Nephron (organoid): Measurements from ENCODE around the gene FCN2.
A peak's percentile ranks its signal among the peaks of the same experiment; 100 is the strongest.

Source experiments
- H3K27ac Mint-ChIP-seq, 3 experiments: 2 replicates each; pipeline ENCODE4 v1.8.0; 2020; ENCODE audit warnings: mixed read lengths in 3 of 3, mild to moderate bottlenecking in 2 of 3, moderate library complexity in 1 of 3
- H3K27me3 Mint-ChIP-seq: 2 replicates; pipeline ENCODE4 v1.8.0; 2021; ENCODE audit warnings: low read depth, mild to moderate bottlenecking, moderate library complexity, mixed read lengths
- H3K36me3 Mint-ChIP-seq: 2 replicates; pipeline ENCODE4 v1.8.0; 2020; ENCODE audit warnings: low read depth, mixed read lengths
- H3K4me1 Mint-ChIP-seq: 2 replicates; pipeline ENCODE4 v1.8.0; 2020; ENCODE audit warnings: mixed read lengths
- H3K4me3 Mint-ChIP-seq, 3 experiments: 2 replicates each; pipeline ENCODE4 v1.8.0; 2020; ENCODE audit warnings: mild to moderate bottlenecking in 3 of 3, mixed read lengths in 3 of 3, moderate library complexity in 2 of 3
- H3K9me3 Mint-ChIP-seq: 2 replicates; pipeline ENCODE4 v1.8.0; 2020; ENCODE audit warnings: mixed read lengths
- TF ChIP-seq, protein P1 (sequence below), 3 experiments: fragments of 200-600 bp; sonication (generic); IDR thresholded peaks; one replicate each; pipeline ENCODE4 v1.5.0; 2021; ENCODE audit warnings: antibody characterized with exemption in 3 of 3; ENCODE audit not compliant: unreplicated experiment in 3 of 3

FCN2 gene

GRCh38 chr9:134935056-134935640, 54.5 kb downstream of the FCN2 start:
- H3K27ac Mint-ChIP-seq = no peak overlapping the region
- no peaks in the 10 kb centered on the region for H3K36me3 Mint-ChIP-seq
- no peak overlapping the region for H3K4me3 Mint-ChIP-seq
- H3K27me3 Mint-ChIP-seq = peaks cover 60% of the 10 kb centered on the region
- peaks cover 16% of the 10 kb centered on the region for H3K4me1 Mint-ChIP-seq
- TF ChIP-seq, protein P1, sequence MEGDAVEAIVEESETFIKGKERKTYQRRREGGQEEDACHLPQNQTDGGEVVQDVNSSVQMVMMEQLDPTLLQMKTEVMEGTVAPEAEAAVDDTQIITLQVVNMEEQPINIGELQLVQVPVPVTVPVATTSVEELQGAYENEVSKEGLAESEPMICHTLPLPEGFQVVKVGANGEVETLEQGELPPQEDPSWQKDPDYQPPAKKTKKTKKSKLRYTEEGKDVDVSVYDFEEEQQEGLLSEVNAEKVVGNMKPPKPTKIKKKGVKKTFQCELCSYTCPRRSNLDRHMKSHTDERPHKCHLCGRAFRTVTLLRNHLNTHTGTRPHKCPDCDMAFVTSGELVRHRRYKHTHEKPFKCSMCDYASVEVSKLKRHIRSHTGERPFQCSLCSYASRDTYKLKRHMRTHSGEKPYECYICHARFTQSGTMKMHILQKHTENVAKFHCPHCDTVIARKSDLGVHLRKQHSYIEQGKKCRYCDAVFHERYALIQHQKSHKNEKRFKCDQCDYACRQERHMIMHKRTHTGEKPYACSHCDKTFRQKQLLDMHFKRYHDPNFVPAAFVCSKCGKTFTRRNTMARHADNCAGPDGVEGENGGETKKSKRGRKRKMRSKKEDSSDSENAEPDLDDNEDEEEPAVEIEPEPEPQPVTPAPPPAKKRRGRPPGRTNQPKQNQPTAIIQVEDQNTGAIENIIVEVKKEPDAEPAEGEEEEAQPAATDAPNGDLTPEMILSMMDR (IDR thresholded peaks at IDR 0.05; ENCODE audit: unreplicated experiment in 3 of 3) = no peak
- H3K9me3 Mint-ChIP-seq = no peaks in the 10 kb centered on the region

DNA sequence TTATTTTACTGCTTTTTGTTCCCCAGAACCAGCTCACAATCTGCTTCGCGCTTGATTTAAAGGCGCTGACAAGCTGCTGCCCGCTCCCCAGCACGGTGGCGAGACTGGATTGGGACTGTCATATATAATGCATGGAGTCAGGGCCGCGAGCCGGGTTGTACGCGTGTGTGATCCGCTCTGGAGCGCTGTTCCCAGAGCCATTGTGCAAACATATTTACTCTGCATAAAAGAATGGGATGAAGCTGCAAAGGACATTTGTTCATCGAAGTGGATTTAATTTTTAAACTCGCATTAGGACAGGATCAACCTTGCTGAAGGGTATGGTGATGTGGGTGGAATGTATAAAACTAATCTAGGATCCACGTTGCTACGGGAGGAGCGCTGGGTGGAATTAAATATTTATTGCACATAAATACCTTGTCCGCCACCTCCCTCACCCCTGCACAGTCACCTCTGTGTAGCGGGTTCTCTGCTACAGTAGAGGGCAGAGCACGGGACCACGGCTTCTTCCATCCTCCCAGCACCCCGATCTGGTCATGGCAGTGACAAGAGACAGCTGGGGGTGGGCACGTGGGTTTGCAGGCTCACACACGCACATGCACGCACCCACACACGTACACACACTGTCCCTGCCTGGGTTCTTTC, 55.2 kb downstream of the FCN2 start:
- H3K36me3 Mint-ChIP-seq = no peaks in the 10 kb centered on the region
- TF ChIP-seq, protein P1 (IDR thresholded peaks at IDR 0.05; ENCODE audit: unreplicated experiment in 3 of 3) = no peak
- peak overlapping the region in 1 of 3 experiments; percentile 75 for H3K27ac Mint-ChIP-seq
- peaks cover 58% of the 10 kb centered on the region for H3K27me3 Mint-ChIP-seq
- no peak overlapping the region for H3K4me3 Mint-ChIP-seq
- no peaks in the 10 kb centered on the region for H3K9me3 Mint-ChIP-seq
- H3K4me1 Mint-ChIP-seq = peaks cover 16% of the 10 kb centered on the region

DNA sequence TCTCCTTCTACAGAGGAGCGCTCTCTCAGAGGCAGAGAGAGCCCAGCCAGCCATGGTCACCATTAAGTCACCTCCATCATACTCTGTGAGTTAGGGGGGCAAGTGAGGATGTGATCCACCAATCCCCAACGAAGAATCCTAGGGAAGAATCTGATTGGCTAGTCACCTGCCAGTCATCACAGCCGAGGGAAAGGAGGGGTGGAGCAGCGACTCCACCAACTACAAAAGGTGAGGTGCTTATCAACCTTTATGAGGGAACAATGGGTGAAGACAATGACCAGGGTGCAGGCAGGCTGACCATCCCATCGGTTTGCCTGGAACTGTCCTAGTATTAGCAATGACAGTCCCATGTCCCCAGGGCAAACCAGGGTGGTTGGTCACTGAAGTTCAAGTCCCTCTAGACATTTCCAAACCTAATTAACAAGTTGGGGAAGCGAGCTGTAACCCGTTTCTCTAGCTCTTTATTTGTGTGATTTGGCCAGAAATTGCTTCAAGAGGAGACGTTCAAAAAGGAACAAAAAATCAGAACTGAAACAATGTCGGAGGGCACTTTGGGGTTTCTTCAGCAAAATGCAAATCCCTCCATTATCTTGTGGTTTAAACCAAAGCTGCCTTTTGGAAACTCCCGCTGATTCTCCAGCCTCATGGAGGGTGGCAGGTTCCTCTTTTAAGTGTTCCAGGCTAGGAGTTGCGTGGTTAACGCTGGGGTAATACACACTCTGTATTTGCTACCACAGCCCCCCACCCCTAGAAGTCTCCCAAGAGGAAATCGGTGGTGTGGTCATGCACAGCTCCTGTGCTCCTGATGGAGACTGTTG, 55.9 kb downstream of the FCN2 start:
- no peak overlapping the region for H3K4me3 Mint-ChIP-seq
- TF ChIP-seq, protein P1 (IDR thresholded peaks at IDR 0.05; ENCODE audit: unreplicated experiment in 3 of 3) = no peak
- H3K4me1 Mint-ChIP-seq = peaks cover 16% of the 10 kb centered on the region
- H3K27ac Mint-ChIP-seq = no peak overlapping the region
- H3K27me3 Mint-ChIP-seq = peaks cover 62% of the 10 kb centered on the region
- no peaks in the 10 kb centered on the region for H3K36me3 Mint-ChIP-seq
- H3K9me3 Mint-ChIP-seq = no peaks in the 10 kb centered on the region
